Psoas muscle (tissue), 8 donors: ENCODE results near the gene C1orf210. TPM values are rescaled to one million over a fixed set of nuclear protein-coding genes. Genes with fewer than 3 reads are reported as not detected.

Experiments used
- ATAC-seq, 4 donors: fragments of 200-7000 bp; cut with Tn5 transposase; one replicate each; pipeline ENCODE4 v1.9.1; 2020; ENCODE audit warnings: moderate library complexity in 3 of 4, mild to moderate bottlenecking in 2 of 4
- DNase-seq, 2 donors: peaks; one replicate each; pipeline ENCODE4 v3.0.0-alpha.2; 2020
- H3K27ac ChIP-seq: fragments of 200-600 bp; one replicate; pipeline ENCODE4 v1.8.0; 2022
- H3K27me3 ChIP-seq, 3 donors: fragments of 200-600 bp in 1 of 3; one replicate each; pipeline versions ENCODE4 v1.6.1 to v1.8.0; 2013 to 2022; ENCODE audit warnings: low read length in 2 of 3, mild to moderate bottlenecking in 2 of 3, moderate library complexity in 1 of 3; ENCODE audit not compliant: insufficient read depth in 3 of 3
- H3K36me3 ChIP-seq, 2 donors: fragments of 200-600 bp in 1 of 2; one replicate each; pipeline versions ENCODE4 v1.6.1 to v1.8.0; 2013 to 2022; ENCODE audit warnings: low read depth in 1 of 2, mild to moderate bottlenecking in 1 of 2, moderate library complexity in 1 of 2; ENCODE audit not compliant: insufficient read depth in 1 of 2
- H3K4me1 ChIP-seq: fragments of 200-600 bp; one replicate; pipeline ENCODE4 v1.8.0; 2022
- H3K4me3 ChIP-seq: fragments of 200-600 bp; one replicate; pipeline ENCODE4 v1.8.0; 2022; ENCODE audit warnings: mild to moderate bottlenecking
- H3K9me3 ChIP-seq: fragments of 200-600 bp; one replicate; pipeline ENCODE4 v1.8.0; 2022
- WGBS, 3 donors: extraction: QIAGEN DNeasy Blood & Tissue Kit; methylation state at CpG; one replicate each; pipeline versions ENCODE4 v1.1.6 to v1.1.7; 2013; 5-methylcytosine and 5-hydroxymethylcytosine counted together
- intact Hi-C, 2 donors: fragments of 100-400 bp; cut with DNase I; formaldehyde crosslinking; loops; one replicate each; pipeline versions ENCODE4 v1.11.0 to v1.14.2; 2022
- polyA plus RNA-seq, 3 donors: library from polyadenylated mRNA; stranded (reverse); fragments of 200-250 nt; gene quantifications; one replicate each; pipeline ENCODE4 v1.2.3, GENCODE V29; 2013
- total RNA-seq, 4 donors: library from RNA; stranded (reverse); fragmentation: NEBNext Ultra II Directional in 2 of 4; extraction: Animal tissue kit (Norgen Biotek cat#: 25700) in 2 of 4; gene quantifications; one replicate each; pipeline versions ENCODE4 v1.2.1 to v1.2.4, GENCODE V29; 2021 to 2023
- TF ChIP-seq, protein P1 (sequence below): fragments of 200-600 bp; IDR thresholded peaks from one replicate; pipeline ENCODE4 v1.8.0; 2022; ENCODE audit warnings: antibody characterized with exemption
- donor health status: healthy with polysubstance abuse.
- donor health status: DM: no; HTN: no; CAD: no; lungs with moderate emphysema.
- donor health status: Bipolar disorder and iron deficiency.
- donor health status: healthy.
- donor health status: DM: yes; HTN: yes; CAD: no.
- donor health status: DM: no; HTN: no; CAD: no.
- donor health status: DM: no; HTN: no; CAD: no.
- donor health status: DM: yes; HTN: yes; CAD: no.

Gene C1orf210
- total and polyA plus RNA-seq, 7 donors = 0.12 TPM; not detected in 6

DNA sequence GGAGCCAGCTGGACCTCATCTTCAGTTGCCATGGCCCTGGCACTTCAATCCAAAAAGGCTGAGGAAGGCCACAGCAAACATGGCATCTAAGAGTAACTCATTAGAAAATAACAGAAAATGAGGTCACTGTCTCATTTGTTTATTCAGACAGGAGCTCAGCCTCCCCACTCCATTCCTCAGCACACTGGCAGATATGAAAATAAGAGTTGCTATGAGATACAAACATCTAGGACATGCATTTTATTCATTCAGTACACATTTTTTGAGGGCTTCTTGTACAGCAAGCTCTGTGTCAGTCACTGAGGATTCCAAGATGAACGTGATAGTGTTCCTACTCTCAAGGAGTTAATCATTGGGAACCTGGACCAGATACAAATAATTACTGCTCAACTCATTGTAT, 48.3 kb downstream of the C1orf210 start:
- no peaks in the 10 kb centered on the region for H3K9me3 ChIP-seq
- DNase-seq (no peak), ATAC-seq (no peak)
- H3K4me3 ChIP-seq = no peak overlapping the region
- H3K27ac ChIP-seq = no peak overlapping the region
- 75 to 77% (median 76%) methylated on average over 1 of the region's 1 CpG for WGBS, 3 donors
- no peaks in the 10 kb centered on the region for H3K27me3 ChIP-seq
- H3K4me1 ChIP-seq = peaks cover 4% of the 10 kb centered on the region
- TF ChIP-seq, protein P1, sequence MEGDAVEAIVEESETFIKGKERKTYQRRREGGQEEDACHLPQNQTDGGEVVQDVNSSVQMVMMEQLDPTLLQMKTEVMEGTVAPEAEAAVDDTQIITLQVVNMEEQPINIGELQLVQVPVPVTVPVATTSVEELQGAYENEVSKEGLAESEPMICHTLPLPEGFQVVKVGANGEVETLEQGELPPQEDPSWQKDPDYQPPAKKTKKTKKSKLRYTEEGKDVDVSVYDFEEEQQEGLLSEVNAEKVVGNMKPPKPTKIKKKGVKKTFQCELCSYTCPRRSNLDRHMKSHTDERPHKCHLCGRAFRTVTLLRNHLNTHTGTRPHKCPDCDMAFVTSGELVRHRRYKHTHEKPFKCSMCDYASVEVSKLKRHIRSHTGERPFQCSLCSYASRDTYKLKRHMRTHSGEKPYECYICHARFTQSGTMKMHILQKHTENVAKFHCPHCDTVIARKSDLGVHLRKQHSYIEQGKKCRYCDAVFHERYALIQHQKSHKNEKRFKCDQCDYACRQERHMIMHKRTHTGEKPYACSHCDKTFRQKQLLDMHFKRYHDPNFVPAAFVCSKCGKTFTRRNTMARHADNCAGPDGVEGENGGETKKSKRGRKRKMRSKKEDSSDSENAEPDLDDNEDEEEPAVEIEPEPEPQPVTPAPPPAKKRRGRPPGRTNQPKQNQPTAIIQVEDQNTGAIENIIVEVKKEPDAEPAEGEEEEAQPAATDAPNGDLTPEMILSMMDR = no peak
- intact Hi-C loops = loop anchor here in 1 of 2 donors (5.0 kb wide), 1 partner anchor 65 kb away; the partner anchor contains the start of gene TIE1
- H3K36me3 ChIP-seq = no peaks in the 10 kb centered on the region

DNA sequence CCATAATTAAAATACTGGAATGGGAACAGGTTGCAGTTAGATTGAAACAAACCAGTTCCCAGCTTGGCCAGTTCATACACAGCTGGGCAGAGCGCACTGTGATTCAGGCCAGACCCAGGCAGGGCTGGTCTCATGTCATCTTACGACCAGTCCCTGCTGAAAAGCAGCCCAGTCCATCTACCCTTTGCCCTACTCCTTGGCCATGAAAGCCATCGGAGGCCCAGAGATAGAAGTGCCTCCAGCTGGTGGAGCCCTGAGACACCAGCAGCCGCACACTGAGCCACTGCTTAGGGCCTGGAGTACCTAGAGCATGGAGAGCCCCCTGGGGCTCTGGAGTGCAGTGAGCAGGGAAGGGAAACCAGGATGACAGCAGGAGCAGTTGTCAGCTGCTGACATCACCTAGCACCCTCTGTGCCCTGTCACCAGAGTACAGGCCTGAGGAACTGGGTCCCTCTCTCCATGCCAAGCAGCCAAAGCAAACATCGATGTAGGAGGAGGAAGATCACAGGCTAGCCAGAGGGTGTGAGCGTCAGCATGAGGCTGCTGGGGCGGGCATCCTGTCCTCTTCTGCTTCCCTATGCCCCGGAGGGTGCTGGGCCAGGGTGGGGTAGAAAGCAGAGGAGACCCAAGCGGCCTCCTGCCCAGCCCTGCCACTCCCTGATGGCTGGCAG, 49.8 kb downstream of the C1orf210 start:
- intact Hi-C loops = loop anchor here in 1 of 2 donors (5.0 kb wide), 1 partner anchor 67 kb away; the partner anchor contains the start of gene TIE1
- WGBS, 3 donors = 79 to 90% (median 84%) methylated on average over 9 of the region's 9 CpGs
- H3K27ac ChIP-seq = no peak overlapping the region
- DNase-seq (no peak), ATAC-seq (no peak)
- TF ChIP-seq, protein P1 = no peak
- no peaks in the 10 kb centered on the region for H3K9me3 ChIP-seq
- H3K4me3 ChIP-seq = no peak overlapping the region
- H3K27me3 ChIP-seq = no peaks in the 10 kb centered on the region
- H3K4me1 ChIP-seq = peaks cover 4% of the 10 kb centered on the region
- H3K36me3 ChIP-seq = no peaks in the 10 kb centered on the region

DNA sequence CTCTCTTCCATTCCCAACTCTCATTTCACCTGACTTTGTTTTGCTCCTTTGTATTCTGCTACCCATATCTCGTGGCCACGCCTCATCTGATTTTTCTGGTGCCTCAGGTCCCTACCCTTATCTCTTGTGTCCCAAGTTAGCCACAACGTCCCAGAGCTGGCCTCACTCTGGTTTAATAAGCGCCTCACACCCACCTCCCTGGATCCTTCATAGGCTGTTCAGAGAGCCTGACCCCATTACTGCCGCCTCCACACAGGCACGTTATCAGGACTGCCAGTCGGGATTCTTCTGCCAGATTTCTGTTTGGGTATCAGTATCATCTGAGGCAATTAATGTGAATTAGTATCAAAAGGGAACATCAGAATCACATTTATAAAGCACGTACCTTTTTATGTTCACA, 50.3 kb downstream of the C1orf210 start:
- Histone ChIP-seq H3K4me1 (peaks cover 4% of the 10 kb centered on the region), H3K27ac (no peak overlapping the region), H3K4me3 (no peak overlapping the region), H3K9me3 (no peaks in the 10 kb centered on the region), H3K36me3 (no peaks in the 10 kb centered on the region), H3K27me3 (no peaks in the 10 kb centered on the region)
- no peak for DNase-seq
- ATAC-seq = no peak
- TF ChIP-seq, protein P1 = no peak
- intact Hi-C loops = loop anchor here in 1 of 2 donors (5.0 kb wide), 1 partner anchor 67 kb away; the partner anchor contains the start of gene TIE1
- WGBS, 3 donors = 81 to 90% (median 82%) methylated on average over 8 of the region's 8 CpGs

DNA sequence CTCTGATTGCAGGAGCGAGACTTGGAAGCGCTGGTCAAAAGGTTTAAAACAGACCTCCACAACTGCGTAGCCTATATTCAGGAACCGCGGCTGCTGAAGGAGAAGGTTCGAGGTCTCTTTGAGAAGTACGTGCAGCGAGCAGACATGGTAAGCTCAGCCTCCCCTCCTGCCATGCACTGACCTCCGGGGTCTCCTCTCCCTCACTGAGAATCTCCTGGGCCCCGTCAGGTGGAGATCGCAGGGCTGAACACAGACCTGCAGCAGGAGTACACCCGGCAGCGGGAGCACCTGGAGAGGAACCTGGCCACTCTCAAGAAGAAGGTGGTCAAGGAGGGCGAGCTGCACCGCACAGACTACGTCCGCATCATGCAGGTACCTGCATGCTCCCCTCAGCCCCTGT, 51.1 kb downstream of the C1orf210 start:
- 92 to 93% (median 92%) methylated on average over 17 of the region's 17 CpGs for WGBS, 3 donors

More for the DNA sequence above, 51.1 kb downstream of the C1orf210 start:
- Histone ChIP-seq H3K9me3 (no peaks in the 10 kb centered on the region), H3K4me1 (peaks cover 4% of the 10 kb centered on the region), H3K27ac (no peak overlapping the region), H3K4me3 (no peak overlapping the region), H3K27me3 (no peaks in the 10 kb centered on the region), H3K36me3 (no peaks in the 10 kb centered on the region)
- TF ChIP-seq, protein P1 = no peak
- ATAC-seq = no peak
- intact Hi-C loops = no loop called here
- DNase-seq = no peak
